HG03103 (cell line): ENCODE data around the gene ZSCAN21.
A peak's percentile ranks its signal among the peaks of the same experiment; 100 is the strongest.
"Not testable (repeated sequence)": the region's sequence is repeated elsewhere in the genome, so short reads cannot be mapped to it uniquely, and the experiment has no call there.

ENCODE experiments used
- ATAC-seq: cut with Tn5 transposase; IDR thresholded peaks from one replicate; pipeline ENCODE4 v1.9.1; 2021; ENCODE audit warnings: low read depth; ENCODE audit not compliant: unreplicated experiment

The ZSCAN21 gene

GRCh38 chr7:100049441-100050291 is at the start of gene ZSCAN21:
Gene ZSCAN21, plus strand, starts transcription at chr7:100049774. Its CDS starts 7,233 bp downstream, at chr7:100057007.
- ATAC-seq: peak; percentile 83

- no peak for ATAC-seq
These were observed 49.3 kb upstream of the ZSCAN21 start for GRCh38 chr7:100000239-100000638.

GRCh38 chr7:100003711-100004661 is 45.6 kb upstream of the ZSCAN21 start:
- ATAC-seq: no peak

- no peak for ATAC-seq
These were observed 41.7 kb upstream of the ZSCAN21 start for GRCh38 chr7:100007887-100008286.

- no peak for ATAC-seq
These were observed 41.0 kb upstream of the ZSCAN21 start for GRCh38 chr7:100008525-100008924.

GRCh38 chr7:100009952-100010351 is 39.6 kb upstream of the ZSCAN21 start:
- ATAC-seq: not testable (repeated sequence)

- no peak for ATAC-seq
These were observed 38.7 kb upstream of the ZSCAN21 start for GRCh38 chr7:100010901-100011300.

GRCh38 chr7:100011516-100011915 is 38.1 kb upstream of the ZSCAN21 start:
- ATAC-seq: no peak

GRCh38 chr7:100012385-100013327 is 36.9 kb upstream of the ZSCAN21 start:
- not testable (repeated sequence) for ATAC-seq

- no peak for ATAC-seq
These were observed 36.3 kb upstream of the ZSCAN21 start for GRCh38 chr7:100013328-100013676.

- peak; percentile 88 for ATAC-seq
These were observed 34.1 kb upstream of the ZSCAN21 start, which contains the start of gene ZKSCAN1 for GRCh38 chr7:100015232-100016214. Gene ZKSCAN1, plus strand, starts transcription at chr7:100015596. Its CDS starts 7,911 bp downstream, at chr7:100023507.

- no peak for ATAC-seq
These were observed 33.2 kb upstream of the ZSCAN21 start for GRCh38 chr7:100016215-100016901.

- no peak for ATAC-seq
These were observed 32.3 kb upstream of the ZSCAN21 start for GRCh38 chr7:100017300-100017699.

GRCh38 chr7:100017875-100018274 is 31.7 kb upstream of the ZSCAN21 start:
- ATAC-seq: no peak

- ATAC-seq: no peak
These were observed 29.7 kb upstream of the ZSCAN21 start for GRCh38 chr7:100019908-100020307.

GRCh38 chr7:100021297-100021696 is 28.3 kb upstream of the ZSCAN21 start:
- no peak for ATAC-seq

GRCh38 chr7:100022621-100023020 is 27.0 kb upstream of the ZSCAN21 start:
- no peak for ATAC-seq

- no peak for ATAC-seq
These were observed 26.0 kb upstream of the ZSCAN21 start for GRCh38 chr7:100023526-100023925.
